Superior temporal gyrus (tissue), 1 donor: ENCODE results near the gene KCND3.
"Not testable (repeated sequence)": the region's sequence is repeated elsewhere in the genome, so short reads cannot be mapped to it uniquely, and the experiment has no call there.

Experiments
- DNase-seq: peaks from one replicate; pipeline ENCODE4 v3.0.0-alpha.2; 2016; ENCODE audit errors: extremely low spot score

The KCND3 gene

DNA sequence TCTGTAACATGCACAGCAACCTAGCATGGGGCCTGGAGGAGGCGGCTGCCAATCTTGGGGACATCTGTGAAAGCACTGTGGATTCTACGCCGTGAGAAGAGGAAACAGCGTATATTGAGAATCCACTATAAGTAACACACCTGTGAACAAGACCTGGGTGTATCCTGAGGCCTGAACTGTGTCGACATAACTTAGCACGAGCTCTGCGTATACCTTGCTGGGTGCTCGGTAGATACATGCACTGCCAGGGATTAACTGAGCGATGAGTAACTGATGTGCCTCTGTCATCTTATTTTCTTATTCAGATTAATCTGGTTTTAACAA, 175.2 kb downstream of the KCND3 start:
- DNase-seq, result no peak

DNA sequence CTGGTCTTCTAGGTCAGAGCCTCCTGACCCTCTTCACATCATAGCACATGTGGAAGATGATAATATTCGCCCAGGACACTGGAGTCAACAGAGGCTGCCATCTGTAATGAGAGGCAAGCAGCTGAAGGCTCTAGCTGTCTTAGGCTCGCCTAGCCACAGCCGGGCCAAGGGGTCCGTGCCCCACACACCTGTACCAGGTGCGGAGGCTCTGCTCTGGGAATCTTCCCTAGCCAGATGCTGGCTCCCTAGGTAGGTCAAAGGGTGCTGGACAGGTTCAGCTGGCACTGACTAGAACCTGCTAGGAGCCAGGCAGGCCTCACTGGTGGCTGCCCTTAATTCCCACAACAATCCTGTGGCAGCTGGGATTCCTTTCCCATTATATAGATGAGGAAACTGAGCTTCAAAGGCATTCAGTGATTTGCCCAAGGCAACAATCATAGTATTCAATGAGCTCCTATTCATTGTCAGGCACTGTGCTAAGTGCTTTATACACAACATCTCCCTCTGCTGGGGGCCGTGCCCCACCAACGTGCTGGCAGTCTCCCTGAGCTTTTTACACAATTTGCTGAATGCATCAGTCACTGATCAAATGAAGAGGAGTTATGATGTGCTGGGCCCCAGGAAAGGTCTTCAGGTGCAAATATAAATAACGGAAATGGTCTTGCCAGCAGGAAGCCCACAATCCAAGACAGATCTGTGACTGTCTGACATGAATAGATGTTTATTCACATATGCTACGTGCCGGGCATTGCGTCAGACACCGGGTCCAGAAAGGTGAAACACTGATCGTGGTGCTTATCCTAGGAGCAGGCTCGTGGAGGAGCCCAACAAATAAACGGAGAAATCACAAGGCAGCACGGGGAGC, 175.8 kb downstream of the KCND3 start:
- DNase-seq, result no peak

DNA sequence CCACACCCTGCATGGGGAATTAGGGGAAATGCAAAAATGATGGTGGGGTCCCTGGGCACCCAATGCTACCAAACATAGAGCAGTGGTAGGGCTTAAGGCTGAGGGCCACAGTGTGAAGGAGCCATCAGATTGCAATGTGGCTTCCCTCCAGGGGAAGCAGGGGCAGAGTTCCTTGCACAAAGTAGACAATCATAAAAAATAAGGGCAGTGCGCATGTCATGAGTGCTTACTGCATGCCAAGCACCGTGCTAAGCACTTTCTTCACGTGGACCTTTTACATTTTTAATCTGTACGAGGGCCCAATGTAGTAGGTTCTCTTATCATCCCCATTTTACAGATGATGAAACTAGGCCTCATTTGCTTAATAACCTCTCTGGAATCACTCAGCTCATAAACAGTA, 177.2 kb downstream of the KCND3 start:
- no peak for DNase-seq

DNA sequence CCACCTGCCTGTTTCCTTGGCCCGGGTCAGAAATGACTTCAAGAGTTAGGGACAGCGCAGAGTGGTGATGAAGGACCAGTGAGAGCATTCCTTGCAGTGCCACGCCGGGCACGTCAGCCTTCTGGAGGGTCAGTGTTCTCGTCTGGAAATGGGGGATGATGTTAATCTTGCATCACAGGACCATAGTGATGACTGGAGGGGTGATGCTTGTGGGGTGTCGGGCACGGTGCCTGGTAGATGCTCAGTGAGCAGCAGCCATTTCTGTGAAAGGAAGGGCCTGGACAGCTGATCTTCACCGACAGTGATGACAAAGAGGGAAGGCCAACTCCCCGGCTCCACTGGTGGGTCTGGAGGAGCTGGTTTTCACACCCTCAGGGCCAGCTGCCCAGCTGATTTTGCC, 177.6 kb downstream of the KCND3 start:
- DNase-seq, result no peak

DNA sequence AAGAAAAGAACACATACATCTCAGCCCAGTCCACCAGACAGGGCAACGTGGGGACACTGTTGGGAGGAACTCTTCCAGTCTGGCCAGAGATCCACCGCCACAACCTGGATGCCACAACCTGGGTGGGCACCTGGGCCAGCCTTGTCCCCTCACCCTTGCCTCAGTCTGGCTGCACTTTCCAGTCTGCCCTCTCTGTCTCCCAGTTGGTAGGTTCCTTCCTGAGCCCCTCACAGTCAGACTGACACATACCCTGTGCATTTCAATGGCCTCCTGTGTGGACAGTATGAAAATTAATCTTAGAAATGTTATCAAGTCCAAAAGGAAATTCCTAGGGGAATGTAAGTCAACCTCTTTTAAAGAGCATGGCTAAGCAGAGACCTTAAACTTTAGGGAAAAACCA, 184.2 kb downstream of the KCND3 start:
- DNase-seq, result no peak

DNA sequence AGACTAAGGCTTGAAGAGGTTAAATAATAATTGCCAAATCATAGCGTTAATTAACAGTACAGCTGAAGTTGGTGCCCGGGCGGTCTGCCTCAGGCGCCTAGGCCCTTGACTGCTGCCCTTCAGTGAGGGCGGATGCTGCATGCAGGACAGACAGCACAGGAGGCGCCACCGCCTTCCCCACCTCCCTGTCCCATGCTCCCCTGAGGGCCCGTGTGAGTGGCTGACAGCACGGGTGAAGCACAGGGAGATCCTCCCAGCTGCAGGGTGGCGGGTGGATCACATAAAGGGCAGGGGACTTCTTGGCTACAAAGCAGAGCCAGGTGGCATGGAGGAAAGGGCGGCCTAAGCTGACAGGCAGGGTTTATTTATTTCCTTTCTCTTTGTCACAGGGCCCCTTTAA, 184.7 kb downstream of the KCND3 start:
- no peak for DNase-seq

DNA sequence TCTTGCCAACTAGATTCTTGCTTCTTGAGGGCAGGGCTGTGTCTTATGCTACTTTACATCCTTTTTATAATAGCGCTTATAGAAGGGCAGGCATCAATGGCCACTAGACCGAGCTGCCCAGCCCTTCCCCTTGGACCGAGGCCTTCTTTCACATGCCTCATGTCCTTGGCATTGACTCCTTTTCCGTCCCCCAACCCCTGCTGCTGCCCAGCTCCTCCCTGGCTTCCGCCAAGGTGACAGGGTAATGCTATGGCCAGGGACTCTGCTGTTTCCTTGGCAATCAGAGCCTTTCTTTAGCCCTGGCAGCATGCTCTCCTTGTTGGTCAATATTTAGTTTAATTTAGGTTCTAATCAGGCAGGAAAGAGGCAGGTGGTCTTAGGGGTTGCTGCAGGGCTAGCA, 185.5 kb downstream of the KCND3 start:
- no peak for DNase-seq

DNA sequence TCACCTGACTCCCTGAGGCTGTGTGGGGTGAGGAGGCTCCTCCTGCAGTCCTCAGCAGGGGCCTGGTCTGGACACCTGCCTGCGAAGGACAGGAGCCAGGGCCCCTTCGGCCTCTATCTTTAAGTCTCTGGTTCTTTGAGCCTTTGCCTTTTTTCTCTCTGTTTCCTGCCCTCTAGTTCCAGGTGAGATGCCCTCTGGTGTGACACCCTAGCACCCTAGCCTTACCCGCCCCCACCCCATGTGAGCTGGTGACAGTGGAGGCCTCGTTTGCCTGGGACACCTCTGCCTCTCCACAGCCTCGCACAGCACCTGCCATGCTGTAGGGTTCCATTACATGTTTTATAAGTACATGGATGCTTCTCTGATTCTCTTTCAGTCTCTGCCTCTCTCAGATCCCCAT, 186.5 kb downstream of the KCND3 start:
- DNase-seq, result no peak

DNA sequence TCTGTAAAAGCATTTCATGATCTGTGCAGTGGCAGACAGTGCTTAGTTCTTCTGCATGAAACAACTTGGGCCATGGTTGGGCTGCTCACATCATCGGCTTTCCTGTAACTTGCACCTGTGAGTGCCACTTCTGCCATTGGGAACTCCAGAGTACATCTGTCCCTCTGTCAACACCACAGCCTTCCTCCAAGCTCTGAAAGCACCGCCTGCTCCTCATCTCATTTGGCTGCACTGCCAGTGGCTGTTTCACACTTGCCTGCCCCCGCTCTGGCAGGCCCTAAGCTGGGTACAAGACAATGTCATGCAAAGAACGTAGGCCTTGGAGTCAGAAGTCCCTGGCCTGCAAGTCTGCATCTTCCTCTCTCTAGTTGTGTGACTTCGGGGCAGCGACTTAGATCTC, 187.4 kb downstream of the KCND3 start:
- no peak for DNase-seq

DNA sequence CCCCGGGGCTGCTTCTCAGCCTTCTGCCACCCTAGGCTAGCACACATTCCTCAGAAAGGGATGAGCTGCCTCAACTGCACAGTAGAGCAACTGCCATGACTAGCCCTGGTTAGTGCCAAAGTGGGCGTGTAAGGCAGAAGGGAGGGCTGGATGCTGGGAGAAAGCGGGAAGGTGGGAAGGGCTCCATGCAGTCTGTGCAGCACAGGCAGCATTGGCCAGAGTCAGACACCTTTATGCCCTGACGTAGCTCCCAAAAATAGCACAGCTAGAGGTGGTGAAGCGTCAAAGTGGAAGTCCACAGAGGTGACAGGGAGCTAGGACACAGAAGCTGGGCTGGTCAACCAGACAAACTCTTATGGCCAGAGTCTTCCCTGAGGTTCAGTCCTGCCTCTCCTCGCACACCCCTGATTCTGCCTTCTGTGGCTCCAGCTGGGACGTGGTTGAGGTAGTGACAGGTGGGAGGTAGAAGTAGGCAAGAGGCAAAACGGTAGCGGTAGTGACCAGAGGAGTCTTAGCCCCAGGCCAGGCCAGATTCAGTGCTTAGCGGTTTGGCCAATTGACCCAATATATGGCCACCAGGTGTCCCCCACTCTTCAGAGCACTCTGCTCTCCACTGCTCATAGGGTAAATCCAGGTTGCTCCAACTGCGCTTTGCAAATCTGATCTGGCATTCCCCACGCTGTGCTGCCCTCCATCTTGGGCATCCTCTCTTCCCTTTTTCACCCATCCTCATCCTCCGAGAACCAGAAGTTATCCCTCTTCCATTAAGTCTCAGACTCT, 188.2 kb downstream of the KCND3 start:
- DNase-seq, result no peak

DNA sequence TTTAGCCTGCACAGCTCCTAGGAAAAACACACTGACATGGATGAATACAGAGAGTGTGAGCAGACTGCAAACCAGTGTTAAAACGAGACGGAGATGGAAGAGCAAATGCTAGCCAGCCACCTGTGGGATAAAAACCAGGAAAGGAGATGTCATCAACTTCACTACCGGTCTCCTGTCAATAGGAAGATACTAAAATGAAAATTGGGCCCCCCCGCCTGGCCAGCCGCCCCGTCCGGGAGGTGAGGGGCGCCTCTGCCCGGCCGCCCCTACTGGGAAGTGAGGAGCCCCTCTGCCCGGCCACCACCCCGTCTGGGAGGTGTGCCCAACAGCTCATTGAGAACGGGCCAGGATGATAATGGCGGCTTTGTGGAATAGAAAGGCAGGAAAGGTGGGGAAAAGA, 189.7 kb downstream of the KCND3 start:
- DNase-seq, result not testable (repeated sequence)

DNA sequence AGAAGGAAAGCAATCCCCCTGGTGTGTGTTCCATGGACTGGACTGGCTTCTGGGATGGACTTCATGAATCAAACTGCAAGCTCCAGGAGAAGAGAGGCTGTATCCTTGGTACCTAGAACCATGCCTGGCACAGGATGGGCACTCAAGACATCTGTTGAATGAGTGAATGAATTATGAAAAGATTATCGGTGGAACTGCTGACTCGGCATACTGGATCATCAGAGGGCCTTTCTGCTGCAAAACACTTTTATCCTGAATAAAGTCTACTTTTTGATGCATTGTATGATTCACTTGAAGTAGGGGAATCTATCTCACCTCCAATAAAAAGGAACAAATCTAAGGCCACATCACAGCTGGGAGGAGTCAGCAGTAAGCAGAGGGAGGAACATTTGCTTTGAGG, 190.9 kb downstream of the KCND3 start:
- no peak for DNase-seq

DNA sequence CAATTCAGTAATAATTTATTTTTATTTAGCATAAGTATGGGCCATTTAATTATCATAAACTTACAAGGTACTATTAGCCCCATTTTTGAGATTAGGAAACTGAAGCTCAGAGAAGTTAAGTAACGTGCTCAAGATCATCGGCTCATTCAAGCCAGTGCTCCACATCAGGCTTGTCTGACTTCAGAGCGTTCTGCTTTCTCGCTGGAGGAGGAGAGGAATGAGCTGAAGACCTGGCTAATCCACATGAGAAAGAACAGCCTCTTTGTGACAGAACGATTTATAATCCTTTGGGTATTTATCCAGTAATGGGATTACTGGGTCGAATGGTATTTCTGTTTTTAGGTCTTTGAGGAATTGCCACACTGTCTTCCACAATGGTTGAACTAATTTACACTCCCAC, 194.1 kb downstream of the KCND3 start:
- no peak for DNase-seq

DNA sequence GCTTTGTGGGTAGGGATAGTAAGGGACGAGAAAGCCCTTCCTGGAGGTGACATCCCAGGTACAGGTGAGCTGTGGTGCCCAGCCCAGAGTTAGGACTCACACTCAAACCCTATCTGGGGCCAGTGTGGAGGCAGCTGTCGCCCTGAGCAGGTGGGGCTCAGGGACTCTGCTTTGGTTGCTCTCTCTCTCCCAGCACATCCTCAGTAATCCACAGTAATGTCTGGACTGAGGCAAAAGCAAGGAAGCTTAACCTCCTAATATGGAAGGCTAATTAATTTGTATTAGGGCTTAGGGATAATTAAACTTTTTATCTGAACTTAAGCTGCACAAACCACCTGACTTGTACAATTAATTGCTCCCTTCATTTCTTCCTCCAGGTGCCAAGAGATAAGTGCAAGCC, 195.5 kb downstream of the KCND3 start:
- no peak for DNase-seq

DNA sequence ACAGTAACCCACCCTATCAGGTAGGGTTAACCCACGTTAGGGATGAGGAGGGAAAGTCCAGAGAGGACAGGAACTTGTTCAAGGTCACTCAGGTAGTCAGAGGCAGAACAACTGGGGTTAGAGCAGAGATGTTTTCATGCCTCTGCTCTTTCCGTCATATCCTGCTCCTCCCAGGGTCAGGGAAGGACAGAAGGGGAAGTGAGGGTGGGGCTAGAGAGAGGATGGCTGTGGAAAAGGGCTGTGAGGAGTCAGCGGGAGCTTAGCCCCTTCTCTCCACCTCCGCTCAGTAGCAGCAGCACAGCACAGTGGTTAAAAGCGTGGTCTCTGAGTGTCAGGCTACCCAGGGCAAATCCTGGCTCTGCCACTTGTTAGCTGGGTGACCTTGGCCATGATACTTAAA, 197.2 kb downstream of the KCND3 start:
- no peak for DNase-seq

DNA sequence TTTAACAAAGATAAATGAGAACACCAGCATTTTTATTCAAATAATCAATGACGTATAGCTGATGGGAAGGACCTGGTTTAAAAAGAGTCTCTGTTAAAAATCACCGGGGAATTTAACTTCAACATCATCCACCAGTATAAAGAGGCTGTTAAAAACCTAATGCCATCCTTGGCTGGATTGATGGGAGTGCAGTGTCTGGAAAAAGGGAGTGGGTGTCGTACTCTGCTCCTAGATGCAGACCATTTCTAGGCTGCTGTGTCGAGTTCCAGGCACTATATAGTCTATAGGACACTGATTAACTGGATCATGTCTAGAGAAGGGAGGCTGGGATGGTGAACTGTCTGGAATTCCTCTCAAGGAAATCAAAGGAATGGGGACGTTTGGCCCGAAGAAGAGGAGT, 197.7 kb downstream of the KCND3 start:
- no peak for DNase-seq

DNA sequence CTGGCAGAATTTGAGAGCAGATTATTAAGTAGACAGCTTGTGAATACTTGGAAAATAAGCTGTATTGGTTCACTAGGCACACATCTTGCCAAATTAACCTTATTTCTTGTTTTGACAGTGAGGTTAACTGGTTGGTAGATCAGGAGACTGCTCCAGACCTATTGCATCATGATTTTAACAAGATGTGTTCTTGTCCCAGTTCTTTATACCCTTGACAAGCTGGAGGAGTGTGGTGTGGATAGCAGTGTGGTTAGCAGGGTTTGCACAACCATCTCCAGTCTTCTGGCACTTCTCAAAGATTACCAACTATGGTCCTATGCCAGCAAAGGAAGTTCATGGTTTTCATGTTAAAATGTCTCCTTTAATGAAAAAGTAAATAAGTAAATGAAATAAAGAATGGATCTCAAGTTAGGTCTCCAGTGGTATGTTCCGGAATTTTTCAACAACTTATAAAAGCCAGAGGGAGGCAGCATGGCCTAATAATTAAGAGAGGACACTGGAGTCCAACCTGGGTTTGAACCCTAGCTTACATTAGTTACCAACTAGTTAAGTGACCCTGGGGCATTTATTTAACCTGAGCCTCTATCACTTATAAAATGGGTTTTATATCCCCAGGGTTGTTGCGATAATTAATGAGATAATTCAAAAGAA, 199.7 kb downstream of the KCND3 start:
- DNase-seq, result peak; percentile 42

DNA sequence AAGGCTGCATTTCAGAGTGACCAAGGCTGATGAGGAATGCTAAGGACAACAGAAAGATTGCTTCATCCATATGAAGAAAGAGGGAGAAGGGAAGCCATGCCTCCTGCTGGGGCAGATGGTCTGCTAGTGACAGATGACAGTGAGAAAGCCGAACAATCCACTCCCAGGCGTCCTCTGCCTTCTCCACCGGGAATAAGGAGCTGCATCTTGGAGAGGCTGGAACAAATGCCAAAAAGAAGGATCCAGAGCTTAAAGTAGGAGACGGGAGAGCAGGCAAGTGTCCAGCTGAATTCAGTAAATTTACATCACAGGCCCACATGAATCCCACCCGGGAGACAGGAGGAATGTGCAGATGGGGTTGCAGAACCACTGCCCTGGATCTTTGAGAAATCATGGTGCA, 200.3 kb downstream of the KCND3 start:
- peak; percentile 29 for DNase-seq

DNA sequence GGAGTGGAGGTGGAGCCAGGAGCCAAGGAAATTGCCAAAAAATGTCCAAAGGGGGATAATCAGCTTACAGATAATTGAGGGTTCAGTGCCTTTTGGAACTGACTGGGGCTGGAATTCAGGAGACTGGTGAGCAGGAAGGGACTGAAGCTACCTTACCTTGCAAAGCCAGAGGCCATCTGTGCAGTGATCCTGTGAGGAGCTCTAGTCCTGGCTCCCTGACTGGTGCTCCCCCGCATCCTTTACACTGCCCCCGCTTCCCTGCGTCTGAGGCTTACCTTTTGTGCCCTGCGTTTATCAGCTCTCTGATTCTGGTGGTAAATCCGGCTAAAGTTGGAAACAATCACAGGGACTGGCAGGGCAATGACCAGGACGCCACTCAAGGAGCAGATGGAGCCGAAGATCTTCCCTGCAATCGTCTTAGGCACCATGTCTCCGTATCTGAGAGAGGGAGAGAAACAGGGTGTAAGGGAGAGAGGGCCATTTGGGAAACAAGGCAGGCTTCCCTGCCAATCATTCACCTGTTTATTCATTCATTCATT, 202.7 kb downstream of the KCND3 start:
- no peak for DNase-seq

DNA sequence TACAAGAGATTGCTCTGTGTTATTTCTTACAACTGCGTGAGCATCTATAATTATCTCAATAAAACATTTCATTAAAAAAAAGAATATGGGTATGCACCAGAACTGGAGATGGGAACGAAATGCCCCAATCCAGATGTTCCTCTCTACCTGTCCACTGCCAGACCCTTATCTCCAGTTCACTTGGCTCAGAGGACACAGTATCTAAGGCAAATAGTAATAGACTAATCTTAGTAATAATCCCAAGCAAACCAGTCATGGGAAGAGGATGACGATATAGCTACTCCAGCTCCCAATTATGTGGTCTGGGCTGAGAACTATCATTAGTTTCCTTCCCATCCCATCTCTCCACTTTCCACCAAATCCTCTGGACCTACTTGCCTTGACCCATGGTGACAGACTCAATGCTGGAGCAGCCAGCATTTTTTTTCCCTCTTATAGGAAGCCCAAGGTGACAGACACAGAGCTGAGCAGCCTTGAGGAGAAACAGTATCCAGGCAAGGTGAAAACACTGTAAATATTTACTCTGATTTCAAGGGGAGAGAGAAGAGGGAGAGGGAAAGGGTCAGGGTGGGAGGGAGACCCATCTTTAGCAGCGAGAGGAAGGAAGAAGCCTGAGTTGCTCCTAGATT, 205.1 kb downstream of the KCND3 start:
- no peak for DNase-seq

DNA sequence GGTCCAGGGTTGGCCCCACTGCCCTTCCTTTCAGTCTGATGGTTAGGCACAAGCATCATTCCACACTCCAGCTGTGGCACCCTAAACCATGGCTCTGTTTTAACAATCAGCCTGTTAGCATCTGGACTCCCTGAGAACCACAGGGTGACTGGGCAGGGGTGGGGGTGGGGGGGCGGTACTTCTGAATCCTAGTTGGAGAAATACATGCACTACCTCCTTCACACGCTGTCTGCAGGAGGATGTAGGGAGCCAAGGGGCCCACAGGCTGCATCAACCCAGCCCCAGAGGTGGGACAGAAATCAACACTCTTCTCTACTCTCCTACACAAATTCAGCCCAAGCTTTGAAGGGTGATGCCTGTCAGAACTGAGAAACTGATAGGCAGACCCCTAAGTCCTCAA, 209.9 kb downstream of the KCND3 start:
- DNase-seq, result no peak

DNA sequence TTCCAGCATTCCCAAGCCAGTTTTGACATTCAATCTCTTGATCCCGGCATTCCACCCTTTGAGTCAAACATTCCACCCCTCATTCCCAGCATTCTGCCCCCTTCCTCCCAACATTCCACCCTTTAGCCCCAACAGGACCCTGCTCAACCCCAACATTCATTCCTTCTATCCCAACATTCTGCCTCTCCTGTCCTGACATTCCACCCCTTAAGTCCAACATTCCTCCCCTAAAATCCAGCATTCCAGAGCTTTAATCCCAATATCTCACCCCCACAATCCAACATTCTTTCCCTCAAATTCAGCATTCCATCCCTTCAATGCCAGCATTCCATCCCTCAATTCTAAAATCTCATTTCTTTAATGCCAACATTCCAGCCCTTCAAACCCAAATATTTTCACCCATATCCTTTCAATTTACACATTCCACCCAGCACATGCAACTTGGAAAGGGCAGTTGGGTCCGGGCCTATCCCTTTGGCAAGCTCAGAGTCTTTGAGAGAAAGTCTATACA, 210.9 kb downstream of the KCND3 start:
- no peak for DNase-seq
